K562 (cell line): ENCODE measurements around the gene TAOK2. TPM values are rescaled to one million over a fixed set of nuclear protein-coding genes. Genes with fewer than 3 reads are reported as not detected.
A peak's percentile ranks its signal among the peaks of the same experiment; 100 is the strongest.

Experiments
- ATAC-seq: fragments of 200-7000 bp; cut with Tn5 transposase; 3 replicates; pipeline ENCODE4 v1.9.1; 2020; ENCODE audit warnings: moderate library complexity
- BruUV-seq: library from RNA; stranded (reverse); fragments of 400-500 nt; replicated peaks from 2 replicates; lab custom pipeline; 2021; lab: Mats Ljungman, UMichigan
- CTCF ChIA-PET: fragments of 300-600 bp; formaldehyde crosslinking; extraction: SDS; loops from one replicate; lab custom pipeline; 2021; ENCODE audit warnings: low intra/inter-chr PET ratio; lab: Yijun Ruan, JAX
- POLR2A ChIA-PET: fragments of 300-600, 350-650 bp; sonication (Branson Sonifier 250); formaldehyde crosslinking; extraction: SDS; loops from one replicate; lab custom pipeline; 2021; ENCODE audit warnings: antibody characterized with exemption, inconsistent platforms; lab: Yijun Ruan, JAX
- DNase-seq, 4 experiments: peaks; one replicate each; pipeline versions ENCODE4 v3.0.0 to v3.0.0-alpha.2; 2011 to 2018; ENCODE audit warnings: low spot score in 3 of 4, mixed read lengths in 3 of 4; ENCODE audit errors: extremely low read depth in 1 of 4
- FAIRE-seq: peaks from 2 replicates; lab custom pipeline; 2011; peaks lifted over from hg19 to GRCh38; lab: Jason Lieb, UNC
- H2AFZ ChIP-seq: 2 replicates; pipeline ENCODE4 v1.6.0; 2011; ENCODE audit warnings: low read depth, low read length, control low read depth, inconsistent platforms
- H3K27ac ChIP-seq: fragments of 200-600 bp; 3 replicates; pipeline ENCODE4 v1.8.0; 2011; ENCODE audit warnings: low read depth, mild to moderate bottlenecking, control low read depth, inconsistent platforms, low read length, moderate library complexity, mixed read lengths; ENCODE audit errors: extremely low read depth
- H3K27me3 ChIP-seq, 2 experiments: fragments of 300-600 bp in 1 of 2; 2 replicates in 1 of 2; 3 replicates in 1 of 2; pipeline versions ENCODE4 v1.6.0 to v1.8.0; 2011; ENCODE audit warnings: inconsistent platforms in 2 of 2, low read length in 2 of 2, mild to moderate bottlenecking in 1 of 2, mixed read lengths in 1 of 2, moderate library complexity in 1 of 2; ENCODE audit not compliant: control insufficient read depth in 2 of 2, insufficient read depth in 2 of 2
- H3K36me3 ChIP-seq: fragments of 300-600 bp; 3 replicates; pipeline ENCODE4 v1.8.0; 2011; ENCODE audit warnings: mild to moderate bottlenecking, low read length, inconsistent platforms; ENCODE audit not compliant: control insufficient read depth, insufficient read depth
- H3K4me1 ChIP-seq, 2 experiments: fragments of 200-600 bp in 1 of 2; replicated peaks in 1 of 2; 2 replicates in 1 of 2; 3 replicates in 1 of 2; pipeline versions ENCODE4 v1.5.1 to v1.8.0; 2011; ENCODE audit warnings: inconsistent platforms in 2 of 2, low read length in 2 of 2, mild to moderate bottlenecking in 1 of 2, mixed read lengths in 1 of 2, moderate library complexity in 1 of 2; ENCODE audit not compliant: control insufficient read depth in 2 of 2, insufficient read depth in 2 of 2
- H3K4me2 ChIP-seq: 2 replicates; pipeline ENCODE4 v1.6.1; 2011; ENCODE audit warnings: low read length, control low read depth, inconsistent platforms, mixed read lengths; ENCODE audit not compliant: insufficient read depth
- H3K4me3 ChIP-seq: fragments of 200-600 bp; sonication (generic), shearing (Covaris generic); 2 replicates; pipeline ENCODE4 v1.5.1; 2016; ENCODE audit warnings: control low read depth, inconsistent platforms
- H3K79me2 ChIP-seq: fragments of 200-600 bp; 3 replicates; pipeline ENCODE4 v1.8.0; 2011; ENCODE audit warnings: low read length, inconsistent platforms; ENCODE audit not compliant: control insufficient read depth, insufficient read depth
- H3K9ac ChIP-seq, 2 experiments: 2 replicates each; pipeline versions ENCODE4 v1.6.0 to v1.6.1; 2011; ENCODE audit warnings: low read depth in 2 of 2, low read length in 2 of 2, control low read depth in 1 of 2, inconsistent platforms in 1 of 2, mild to moderate bottlenecking in 1 of 2, mixed read lengths in 1 of 2; ENCODE audit not compliant: insufficient read depth in 1 of 2
- H3K9me1 ChIP-seq: one replicate; pipeline ENCODE4 v1.6.0; 2011; ENCODE audit warnings: inconsistent platforms, mild to moderate bottlenecking, low read length, moderate library complexity; ENCODE audit not compliant: control insufficient read depth, insufficient read depth
- H3K9me3 ChIP-seq: replicated peaks from 2 replicates; pipeline ENCODE4 v1.5.1; 2011; ENCODE audit warnings: low read depth, low read length, inconsistent platforms; ENCODE audit not compliant: control insufficient read depth, insufficient read depth
- H4K20me1 ChIP-seq: replicated peaks from 2 replicates; pipeline ENCODE4 v1.6.1; 2011; ENCODE audit warnings: low read length, inconsistent platforms, mixed read lengths; ENCODE audit not compliant: control insufficient read depth, insufficient read depth
- FUS ChIP-seq: fragments of 200-400 bp; formaldehyde crosslinking; optimal IDR thresholded peaks from 2 replicates; pipeline ENCODE3; 2017; ENCODE audit warnings: low read depth, low read length
- RAD21 ChIP-seq, 2 experiments: fragments of 250-450 bp in 1 of 2; fragments of 450-650 bp in 1 of 2; sonication (Bioruptor Pico) in 1 of 2; formaldehyde crosslinking in 1 of 2; IDR thresholded peaks in 1 of 2; conservative IDR thresholded peaks in 1 of 2; 2 replicates each; pipeline versions ENCODE4 v1.4.0 to v1.8.0; 2020 to 2022; ENCODE audit warnings: mild to moderate bottlenecking in 2 of 2, moderate library complexity in 1 of 2
- TEAD2 ChIP-seq: fragments of 450-650 bp; IDR thresholded peaks from 2 replicates; pipeline ENCODE4 v1.6.1; 2016; ENCODE audit warnings: missing genetic modification characterization, control low read depth, missing compliant biosample characterization
- ZNF232 ChIP-seq: sonication (generic); formaldehyde crosslinking; IDR thresholded peaks from 2 replicates; pipeline ENCODE4 v1.8.0; 2022; ENCODE audit warnings: mild to moderate bottlenecking, missing genetic modification reagents
- WGBS: fragments of 100-300 bp; shearing (Covaris generic); methylation state at CpG from one replicate; pipeline ENCODE4 v1.1.6; 2016; ENCODE audit warnings: low coverage, mixed read lengths; ENCODE audit not compliant: insufficient coverage; ENCODE audit errors: missing lambda C conversion rate; 5-methylcytosine and 5-hydroxymethylcytosine counted together
- in situ Hi-C: fragments of 300-500 bp; cut with MboI; formaldehyde crosslinking; loops from 4 replicates; pipeline ENCODE4 v1.15.0; 2018; ENCODE audit warnings: inconsistent platforms, mixed read lengths
- intact Hi-C: fragments of 100-400 bp; cut with micrococcal nuclease; formaldehyde crosslinking; loops from 2 replicates; pipeline ENCODE4 v1.14.2; 2022
- polyA plus RNA-seq, 8 experiments: library from polyadenylated mRNA; depleted of rRNA in 4 of 8; stranded (reverse) in 5 of 8; unstranded in 3 of 8; fragments of >200 nt; fragmentation: Nextera tagmentation in 2 of 8; fragmentation: Illumina TruSeq in 1 of 8; extraction: Ambion mirVana in 2 of 8; extraction: Trizol in 1 of 8; gene quantifications; 2 replicates each; pipeline versions ENCODE4 v1.2.1 to v1.2.3, GENCODE V29; 2011 to 2014; ENCODE audit warnings: inconsistent platforms in 1 of 8, missing spikeins in 1 of 8
- total RNA-seq, 7 experiments: library from RNA; depleted of rRNA in 6 of 7; stranded (reverse); fragments of >200 nt in 6 of 7; fragmentation: Illumina TruSeq in 2 of 7; extraction: Trizol in 2 of 7; gene quantifications; 2 replicates each; pipeline versions ENCODE4 v1.2.1 to v1.2.3, GENCODE V29; 2011 to 2021; ENCODE audit warnings: low replicate concordance in 1 of 7
- TF ChIP-seq, protein P1 (sequence below): sonication (generic); formaldehyde crosslinking; IDR thresholded peaks from 2 replicates; pipeline ENCODE4 v1.8.0; 2022; ENCODE audit warnings: mild to moderate bottlenecking, missing genetic modification reagents
- TF ChIP-seq, protein P2 (sequence below), 2 experiments: fragments of 450-650 bp; formaldehyde crosslinking in 1 of 2; IDR thresholded peaks; 2 replicates each; pipeline versions ENCODE4 v1.4.0 to v1.6.1; 2014 to 2020; ENCODE audit warnings: mild to moderate bottlenecking in 2 of 2, borderline replicate concordance in 1 of 2, low read depth in 1 of 2

Gene TAOK2
- total and polyA plus RNA-seq, 9 of the 15 experiments (the other 6 are each of a cell fraction or from before 2014, with no cell fraction given) = 0.10 to 41.8 (median 13.7) TPM

DNA sequence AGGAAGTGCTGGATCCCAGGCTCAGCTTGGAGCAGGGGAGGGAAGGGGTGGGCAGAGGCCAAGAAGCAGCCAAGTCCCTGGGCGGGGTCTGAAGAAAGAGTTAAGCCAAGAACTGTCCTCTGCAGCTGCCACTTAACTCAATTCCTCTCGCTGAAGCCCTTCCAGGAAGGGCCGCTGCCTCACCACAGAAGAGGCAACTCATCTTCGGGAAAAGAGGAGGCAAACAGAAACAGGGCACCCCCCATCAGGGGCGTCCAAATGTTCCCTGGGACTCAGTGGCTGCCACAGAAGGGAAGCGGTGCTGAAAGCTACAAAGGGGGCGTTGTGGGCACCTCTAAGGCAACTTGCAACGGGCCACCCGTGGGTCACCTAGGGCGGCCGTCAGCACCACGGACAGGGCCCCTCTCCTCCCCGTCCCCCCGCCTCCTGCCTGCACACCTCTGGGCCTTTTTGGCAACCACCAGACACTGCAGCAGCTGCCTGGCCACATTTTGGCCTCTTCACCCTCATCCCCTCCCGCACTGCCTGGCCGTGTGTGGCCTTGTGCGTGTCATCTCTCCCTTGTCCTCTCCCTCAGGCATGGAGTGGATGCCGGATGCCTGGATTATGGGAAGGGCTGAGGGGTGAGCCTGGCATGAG is 54.9 kb downstream of the TAOK2 start:
- POLR2A ChIA-PET = no interaction called here
- no peak overlapping the region for H3K4me3 ChIP-seq
- peak; percentile 55 to 82 (median 68) for DNase-seq
- H3K27me3 ChIP-seq = peaks cover 17 to 72% of the 10 kb centered on the region in 2 experiments; a peak in 4 of 5 replicates
- peaks cover 13% of the 10 kb centered on the region; the same call in 1 of the 2 replicates for H4K20me1 ChIP-seq
- H3K27ac ChIP-seq = no peak overlapping the region
- no peaks in the 10 kb centered on the region for H3K9me3 ChIP-seq
- no peak overlapping the region for H3K4me2 ChIP-seq
- H2AFZ ChIP-seq = no peak overlapping the region
- no peaks in the 10 kb centered on the region for H3K36me3 ChIP-seq
- peaks cover 0 to 31% of the 10 kb centered on the region in 2 experiments; a peak in 2 of 5 replicates for H3K4me1 ChIP-seq
- peak; percentile 82 for ATAC-seq
- no peaks in the 10 kb centered on the region for H3K79me2 ChIP-seq
- in situ Hi-C loops = loop anchor here (10.0 kb wide), 1 partner anchor 334 kb away; no protein-coding TSS in a partner anchor
- 5% methylated on average over 13 of the region's 18 CpGs for WGBS
- intact Hi-C loops = loop anchor here (10.0 kb wide), 1 partner anchor 214 kb away; the partner anchor contains the start of genes PAGR1 and PRRT2
- peaks cover 4% of the 10 kb centered on the region for H3K9me1 ChIP-seq
- H3K9ac ChIP-seq = no peak overlapping the region; a peak in 1 of 4 replicates
- CTCF ChIA-PET = interaction anchor here (0.5 kb wide), 1 partner anchor 1741 kb away, joined by 4 read pairs; no protein-coding TSS in a partner anchor
- no TSS peak for BruUV-seq
- FAIRE-seq = no peak
- TF ChIP-seq FUS (no peak), TEAD2 (tag) (no peak), ZNF232 (CRISPR knock-in tag) (no peak), RAD21 (CRISPR knock-in tag; conservative IDR thresholded peaks at IDR 0.05 in 1 of 2, IDR thresholded peaks at IDR 0.05 in 1 of 2) (no peak)
- TF ChIP-seq, protein P1, sequence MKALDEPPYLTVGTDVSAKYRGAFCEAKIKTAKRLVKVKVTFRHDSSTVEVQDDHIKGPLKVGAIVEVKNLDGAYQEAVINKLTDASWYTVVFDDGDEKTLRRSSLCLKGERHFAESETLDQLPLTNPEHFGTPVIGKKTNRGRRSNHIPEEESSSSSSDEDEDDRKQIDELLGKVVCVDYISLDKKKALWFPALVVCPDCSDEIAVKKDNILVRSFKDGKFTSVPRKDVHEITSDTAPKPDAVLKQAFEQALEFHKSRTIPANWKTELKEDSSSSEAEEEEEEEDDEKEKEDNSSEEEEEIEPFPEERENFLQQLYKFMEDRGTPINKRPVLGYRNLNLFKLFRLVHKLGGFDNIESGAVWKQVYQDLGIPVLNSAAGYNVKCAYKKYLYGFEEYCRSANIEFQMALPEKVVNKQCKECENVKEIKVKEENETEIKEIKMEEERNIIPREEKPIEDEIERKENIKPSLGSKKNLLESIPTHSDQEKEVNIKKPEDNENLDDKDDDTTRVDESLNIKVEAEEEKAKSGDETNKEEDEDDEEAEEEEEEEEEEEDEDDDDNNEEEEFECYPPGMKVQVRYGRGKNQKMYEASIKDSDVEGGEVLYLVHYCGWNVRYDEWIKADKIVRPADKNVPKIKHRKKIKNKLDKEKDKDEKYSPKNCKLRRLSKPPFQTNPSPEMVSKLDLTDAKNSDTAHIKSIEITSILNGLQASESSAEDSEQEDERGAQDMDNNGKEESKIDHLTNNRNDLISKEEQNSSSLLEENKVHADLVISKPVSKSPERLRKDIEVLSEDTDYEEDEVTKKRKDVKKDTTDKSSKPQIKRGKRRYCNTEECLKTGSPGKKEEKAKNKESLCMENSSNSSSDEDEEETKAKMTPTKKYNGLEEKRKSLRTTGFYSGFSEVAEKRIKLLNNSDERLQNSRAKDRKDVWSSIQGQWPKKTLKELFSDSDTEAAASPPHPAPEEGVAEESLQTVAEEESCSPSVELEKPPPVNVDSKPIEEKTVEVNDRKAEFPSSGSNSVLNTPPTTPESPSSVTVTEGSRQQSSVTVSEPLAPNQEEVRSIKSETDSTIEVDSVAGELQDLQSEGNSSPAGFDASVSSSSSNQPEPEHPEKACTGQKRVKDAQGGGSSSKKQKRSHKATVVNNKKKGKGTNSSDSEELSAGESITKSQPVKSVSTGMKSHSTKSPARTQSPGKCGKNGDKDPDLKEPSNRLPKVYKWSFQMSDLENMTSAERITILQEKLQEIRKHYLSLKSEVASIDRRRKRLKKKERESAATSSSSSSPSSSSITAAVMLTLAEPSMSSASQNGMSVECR = 0 out of 2 replicates have a peak, but pooled peaks have one; percentile 29
- TF ChIP-seq, protein P2, sequence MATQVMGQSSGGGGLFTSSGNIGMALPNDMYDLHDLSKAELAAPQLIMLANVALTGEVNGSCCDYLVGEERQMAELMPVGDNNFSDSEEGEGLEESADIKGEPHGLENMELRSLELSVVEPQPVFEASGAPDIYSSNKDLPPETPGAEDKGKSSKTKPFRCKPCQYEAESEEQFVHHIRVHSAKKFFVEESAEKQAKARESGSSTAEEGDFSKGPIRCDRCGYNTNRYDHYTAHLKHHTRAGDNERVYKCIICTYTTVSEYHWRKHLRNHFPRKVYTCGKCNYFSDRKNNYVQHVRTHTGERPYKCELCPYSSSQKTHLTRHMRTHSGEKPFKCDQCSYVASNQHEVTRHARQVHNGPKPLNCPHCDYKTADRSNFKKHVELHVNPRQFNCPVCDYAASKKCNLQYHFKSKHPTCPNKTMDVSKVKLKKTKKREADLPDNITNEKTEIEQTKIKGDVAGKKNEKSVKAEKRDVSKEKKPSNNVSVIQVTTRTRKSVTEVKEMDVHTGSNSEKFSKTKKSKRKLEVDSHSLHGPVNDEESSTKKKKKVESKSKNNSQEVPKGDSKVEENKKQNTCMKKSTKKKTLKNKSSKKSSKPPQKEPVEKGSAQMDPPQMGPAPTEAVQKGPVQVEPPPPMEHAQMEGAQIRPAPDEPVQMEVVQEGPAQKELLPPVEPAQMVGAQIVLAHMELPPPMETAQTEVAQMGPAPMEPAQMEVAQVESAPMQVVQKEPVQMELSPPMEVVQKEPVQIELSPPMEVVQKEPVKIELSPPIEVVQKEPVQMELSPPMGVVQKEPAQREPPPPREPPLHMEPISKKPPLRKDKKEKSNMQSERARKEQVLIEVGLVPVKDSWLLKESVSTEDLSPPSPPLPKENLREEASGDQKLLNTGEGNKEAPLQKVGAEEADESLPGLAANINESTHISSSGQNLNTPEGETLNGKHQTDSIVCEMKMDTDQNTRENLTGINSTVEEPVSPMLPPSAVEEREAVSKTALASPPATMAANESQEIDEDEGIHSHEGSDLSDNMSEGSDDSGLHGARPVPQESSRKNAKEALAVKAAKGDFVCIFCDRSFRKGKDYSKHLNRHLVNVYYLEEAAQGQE (IDR thresholded peaks at IDR 0.05; ENCODE audit: borderline replicate concordance) = peak; percentile 99
- TF ChIP-seq, protein P2 (CRISPR knock-in tag; IDR thresholded peaks at IDR 0.05; ENCODE audit: low read depth) = peak; percentile 97
